Sigmoid colon (tissue), 7 donors: ENCODE data around the gene FBXO8. TPM values are rescaled to one million over a fixed set of nuclear protein-coding genes. Genes with fewer than 3 reads are reported as not detected.

Experiments used
- DNase-seq: peaks from one replicate; pipeline ENCODE4 v3.0.0-alpha.2; 2019
- H3K27ac ChIP-seq, 4 donors: fragments of 200-600 bp; sonication (generic); one replicate each; pipeline ENCODE4 v1.5.1; 2016 to 2019; ENCODE audit warnings: mild to moderate bottlenecking in 1 of 4
- H3K27me3 ChIP-seq, 3 donors: fragments of 200-600 bp; sonication (generic); one replicate each; pipeline ENCODE4 v1.5.1; 2019; ENCODE audit warnings: mild to moderate bottlenecking in 1 of 3
- H3K36me3 ChIP-seq, 4 donors: fragments of 200-600 bp; sonication (generic); one replicate each; pipeline ENCODE4 v1.5.1; 2016 to 2019
- H3K4me1 ChIP-seq, 4 donors: fragments of 200-600 bp; sonication (generic); one replicate each; pipeline ENCODE4 v1.5.1; 2017 to 2019
- H3K4me3 ChIP-seq, 4 donors: fragments of 200-600 bp; sonication (generic); one replicate each; pipeline ENCODE4 v1.5.1; 2017 to 2019; ENCODE audit warnings: mild to moderate bottlenecking in 2 of 4, moderate library complexity in 1 of 4
- H3K9me3 ChIP-seq, 4 donors: fragments of 200-600 bp in 3 of 4; sonication (generic) in 3 of 4; one replicate each; pipeline versions ENCODE4 v1.5.1 to v1.6.1; 2013 to 2019
- CTCF ChIP-seq, 4 experiments: fragments of 450-650 bp in 3 of 4; fragments of 200-600 bp in 1 of 4; IDR thresholded peaks; one replicate each; pipeline ENCODE4 v1.5.1; 2016 to 2019; ENCODE audit warnings: antibody characterized with exemption in 4 of 4, mild to moderate bottlenecking in 3 of 4, moderate library complexity in 2 of 4
- EP300 ChIP-seq, 4 donors: sonication (generic); formaldehyde crosslinking; IDR thresholded peaks; one replicate each; pipeline ENCODE4 v1.6.1; 2017; ENCODE audit warnings: antibody characterized with exemption in 4 of 4
- POLR2A ChIP-seq, 2 donors: fragments of 450-650 bp; IDR thresholded peaks; one replicate each; pipeline ENCODE4 v1.6.1; 2016; ENCODE audit warnings: antibody characterized with exemption in 2 of 2, mild to moderate bottlenecking in 2 of 2, moderate library complexity in 2 of 2
- POLR2AphosphoS5 ChIP-seq, 4 donors: sonication (generic); formaldehyde crosslinking; IDR thresholded peaks; one replicate each; pipeline ENCODE4 v1.6.1; 2017; ENCODE audit warnings: antibody characterized with exemption in 4 of 4
- WGBS, 2 donors: extraction: QIAGEN DNeasy Blood & Tissue Kit; methylation state at CpG; one replicate each; pipeline ENCODE4 v1.1.7; 2013; 5-methylcytosine and 5-hydroxymethylcytosine counted together
- intact Hi-C: fragments of 100-400 bp; cut with DNase I; formaldehyde crosslinking; loops from one replicate; pipeline ENCODE4 v1.15.1; 2023
- polyA plus RNA-seq, 3 donors: library from polyadenylated mRNA; stranded (reverse); fragments of 200-250 nt; gene quantifications; one replicate each; pipeline ENCODE4 v1.2.3, GENCODE V29; 2013
- total RNA-seq, 4 donors: library from RNA; depleted of rRNA; stranded (reverse); fragments of >200 nt; gene quantifications; one replicate each; pipeline ENCODE4 v1.1.0, GENCODE V29; 2016
- donor health status: healthy with polysubstance abuse.
- donor health status: Bipolar disorder and iron deficiency.
- donor health status: healthy.

FBXO8 gene
- total and polyA plus RNA-seq, 7 donors = 14.5 to 68.8 (median 42.8) TPM

- WGBS, 2 donors = 87 to 90% methylated on average over 5 of the region's 5 CpGs
- no peak for DNase-seq
- no peaks in the 10 kb centered on the region for H3K27me3 ChIP-seq
- intact Hi-C loops = no loop called here
- H3K4me3 ChIP-seq = no peak overlapping the region
- peak overlapping the region in 1 of 4 donors; percentile 11 for H3K27ac ChIP-seq
- peaks cover 0 to 68% (median 39%) of the 10 kb centered on the region in 4 donors for H3K4me1 ChIP-seq
- TF ChIP-seq POLR2A (IDR thresholded peaks at IDR 0.05) (no peak), EP300 (IDR thresholded peaks at IDR 0.05) (no peak), CTCF (IDR thresholded peaks at IDR 0.05) (no peak), POLR2AphosphoS5 (IDR thresholded peaks at IDR 0.05) (no peak)
- H3K36me3 ChIP-seq = no peaks in the 10 kb centered on the region
- no peaks in the 10 kb centered on the region for H3K9me3 ChIP-seq
These were observed 2.2 kb downstream of the FBXO8 start for GRCh38 chr4:174281182-174281737.

- TF ChIP-seq CTCF (IDR thresholded peaks at IDR 0.05) (no peak), EP300 (IDR thresholded peaks at IDR 0.05) (no peak), POLR2AphosphoS5 (IDR thresholded peaks at IDR 0.05) (no peak), POLR2A (IDR thresholded peaks at IDR 0.05) (no peak)
- Histone ChIP-seq H3K27me3 (no peaks in the 10 kb centered on the region), H3K9me3 (no peaks in the 10 kb centered on the region), H3K4me1 (peaks cover 0 to 57% (median 23%) of the 10 kb centered on the region in 4 donors), H3K36me3 (no peaks in the 10 kb centered on the region), H3K4me3 (no peak overlapping the region), H3K27ac (no peak overlapping the region)
- WGBS, 2 donors = 90 to 94% methylated on average over 3 of the region's 3 CpGs
- no peak for DNase-seq
- intact Hi-C loops = no loop called here
These were observed 3.9 kb downstream of the FBXO8 start for GRCh38 chr4:174279433-174280155.

GRCh38 chr4:174278467-174278866 is 5.0 kb downstream of the FBXO8 start:
- intact Hi-C loops = no loop called here
- H3K4me1 ChIP-seq = peaks cover 0 to 64% (median 24%) of the 10 kb centered on the region in 4 donors
- no peak for DNase-seq
- no peaks in the 10 kb centered on the region for H3K27me3 ChIP-seq
- no peak overlapping the region for H3K27ac ChIP-seq
- H3K9me3 ChIP-seq = no peaks in the 10 kb centered on the region
- no peaks in the 10 kb centered on the region for H3K36me3 ChIP-seq
- no peak overlapping the region for H3K4me3 ChIP-seq
- TF ChIP-seq EP300 (IDR thresholded peaks at IDR 0.05) (no peak), POLR2A (IDR thresholded peaks at IDR 0.05) (no peak), POLR2AphosphoS5 (IDR thresholded peaks at IDR 0.05) (no peak), CTCF (IDR thresholded peaks at IDR 0.05) (no peak)

- no peak for DNase-seq
- H3K9me3 ChIP-seq = no peaks in the 10 kb centered on the region
- H3K27me3 ChIP-seq = no peaks in the 10 kb centered on the region
- intact Hi-C loops = no loop called here
- H3K4me1 ChIP-seq = peaks cover 0 to 65% (median 23%) of the 10 kb centered on the region in 4 donors
- H3K27ac ChIP-seq = no peak overlapping the region
- no peaks in the 10 kb centered on the region for H3K36me3 ChIP-seq
- WGBS, 2 donors = 74 to 77% methylated on average over 3 of the region's 3 CpGs
- TF ChIP-seq POLR2A (IDR thresholded peaks at IDR 0.05) (no peak), CTCF (IDR thresholded peaks at IDR 0.05) (no peak), POLR2AphosphoS5 (IDR thresholded peaks at IDR 0.05) (no peak), EP300 (IDR thresholded peaks at IDR 0.05) (no peak)
- H3K4me3 ChIP-seq = no peak overlapping the region
These were observed 6.0 kb downstream of the FBXO8 start for GRCh38 chr4:174277433-174277832.
